Endothelial cell of umbilical vein (primary cell): ENCODE data around the gene GABRR3. TPM values are rescaled to one million over a fixed set of nuclear protein-coding genes. Genes with fewer than 3 reads are reported as not detected.

Experiments used
- BruUV-seq: library from RNA; stranded (reverse); fragments of 400-500 nt; replicated peaks from 2 replicates; lab custom pipeline; 2021; lab: Mats Ljungman, UMichigan
- CTCF ChIA-PET: fragments of 300-600, 350-600 bp; sonication (Branson Sonifier 250); formaldehyde crosslinking; loops from one replicate; lab custom pipeline; 2021; ENCODE audit warnings: antibody characterized with exemption, inconsistent platforms; lab: Charles Lee
- POLR2A ChIA-PET: fragments of 300-600, 350-600 bp; sonication (Branson Sonifier 250); formaldehyde crosslinking; loops from one replicate; lab custom pipeline; 2021; ENCODE audit warnings: antibody characterized with exemption, inconsistent platforms; lab: Charles Lee
- DNase-seq: peaks from one replicate; pipeline ENCODE4 v3.0.0-alpha.2; 2011; ENCODE audit warnings: low read depth, low spot score
- FAIRE-seq: peaks from 2 replicates; lab custom pipeline; 2011; peaks lifted over from hg19 to GRCh38; lab: Jason Lieb, UNC
- H2AFZ ChIP-seq: 2 replicates; pipeline ENCODE4 v1.6.0; 2012; ENCODE audit warnings: low read depth, low read length, control low read depth, inconsistent platforms
- H3K27ac ChIP-seq: 2 replicates; pipeline ENCODE4 v1.5.1; 2011; ENCODE audit warnings: low read depth, mild to moderate bottlenecking, control low read depth, low read length, moderate library complexity; ENCODE audit not compliant: insufficient read depth
- H3K27me3 ChIP-seq, 2 experiments: 2 replicates each; pipeline versions ENCODE4 v1.6.0 to v1.6.1; 2011; ENCODE audit warnings: low read length in 2 of 2, mixed read lengths in 1 of 2; ENCODE audit not compliant: control insufficient read depth in 2 of 2, insufficient read depth in 2 of 2
- H3K36me3 ChIP-seq, 2 experiments: 2 replicates in 1 of 2; 3 replicates in 1 of 2; pipeline ENCODE4 v1.5.1; 2011; ENCODE audit warnings: low read length in 2 of 2, mild to moderate bottlenecking in 1 of 2, moderate library complexity in 1 of 2; ENCODE audit not compliant: control insufficient read depth in 2 of 2, insufficient read depth in 2 of 2; ENCODE audit errors: extremely low read depth in 1 of 2
- H3K4me1 ChIP-seq: 3 replicates; pipeline ENCODE4 v1.5.1; 2011; ENCODE audit warnings: mild to moderate bottlenecking, low read length; ENCODE audit not compliant: control insufficient read depth, insufficient read depth; ENCODE audit errors: extremely low read depth
- H3K4me2 ChIP-seq: 2 replicates; pipeline ENCODE4 v1.6.1; 2011; ENCODE audit warnings: low read length, control low read depth, mixed read lengths; ENCODE audit not compliant: insufficient read depth
- H3K4me3 ChIP-seq, 3 experiments: fragments of 200-600 bp in 1 of 3; sonication (generic), shearing (Covaris generic) in 1 of 3; replicated peaks in 1 of 3; 2 replicates each; pipeline ENCODE4 v1.5.1; 2011 to 2016; ENCODE audit warnings: control low read depth in 3 of 3, low read length in 3 of 3, mild to moderate bottlenecking in 2 of 3, inconsistent platforms in 1 of 3, low read depth in 1 of 3, moderate library complexity in 1 of 3; ENCODE audit not compliant: insufficient read depth in 1 of 3
- H3K79me2 ChIP-seq: 2 replicates; pipeline ENCODE4 v1.6.0; 2012; ENCODE audit warnings: low read length, inconsistent platforms; ENCODE audit not compliant: control insufficient read depth, insufficient read depth
- H3K9ac ChIP-seq: replicated peaks from 2 replicates; pipeline ENCODE3; 2011; ENCODE audit warnings: low read length, control low read depth; ENCODE audit not compliant: insufficient read depth; ENCODE audit errors: extremely low read depth
- H3K9me1 ChIP-seq: replicated peaks from 3 replicates; pipeline ENCODE4 v1.6.0; 2011; ENCODE audit warnings: mild to moderate bottlenecking, low read length; ENCODE audit not compliant: control insufficient read depth, insufficient read depth; ENCODE audit errors: extremely low read depth
- H3K9me3 ChIP-seq: replicated peaks from 2 replicates; pipeline ENCODE4 v1.5.1; 2012; ENCODE audit warnings: low read length, inconsistent platforms; ENCODE audit not compliant: control insufficient read depth, insufficient read depth
- H4K20me1 ChIP-seq: replicated peaks from 2 replicates; pipeline ENCODE3; 2011; ENCODE audit warnings: mild to moderate bottlenecking, low read length; ENCODE audit not compliant: control insufficient read depth, insufficient read depth; ENCODE audit errors: extremely low read depth
- EZH2 ChIP-seq: IDR thresholded peaks from 2 replicates; pipeline ENCODE4 v1.6.1; 2012; ENCODE audit warnings: borderline replicate concordance, low read depth, mild to moderate bottlenecking, moderate library complexity, low read length, inconsistent platforms; ENCODE audit not compliant: severe bottlenecking
- FOS ChIP-seq: IDR thresholded peaks from 2 replicates; pipeline ENCODE4 v1.6.1; 2011; ENCODE audit warnings: mild to moderate bottlenecking, low read length, moderate library complexity, borderline replicate concordance; ENCODE audit not compliant: insufficient read depth
- GATA2 ChIP-seq: IDR thresholded peaks from 2 replicates; pipeline ENCODE4 v1.7.0; 2011; ENCODE audit warnings: low read depth, mild to moderate bottlenecking, moderate library complexity, mixed read lengths, low read length; ENCODE audit not compliant: insufficient read length, insufficient read depth
- JUN ChIP-seq: IDR thresholded peaks from 2 replicates; pipeline ENCODE4 v1.6.1; 2011; ENCODE audit warnings: borderline replicate concordance, low read depth; ENCODE audit not compliant: insufficient read length, insufficient read depth
- MAX ChIP-seq: IDR thresholded peaks from 2 replicates; pipeline ENCODE4 v1.6.1; 2011; ENCODE audit not compliant: insufficient read depth, insufficient read length
- POLR2A ChIP-seq: IDR thresholded peaks from 2 replicates; pipeline ENCODE4 v1.6.1; 2012; ENCODE audit warnings: low read depth, mild to moderate bottlenecking, control low read depth, low read length
- POLR2AphosphoS5 ChIP-seq: IDR thresholded peaks from 2 replicates; pipeline ENCODE4 v1.6.1; 2012; ENCODE audit warnings: low read depth, mild to moderate bottlenecking, control low read depth, low read length, moderate library complexity; ENCODE audit not compliant: insufficient read depth
- dilution Hi-C: fragments of 300-500 bp; cut with MboI; formaldehyde crosslinking; loops from one replicate; pipeline ENCODE4 v1.15.0; 2019; ENCODE audit warnings: low sequenced_read_pairs; ENCODE audit not compliant: extremely low pct_ligation_motif_present
- intact Hi-C: fragments of 100-400 bp; cut with micrococcal nuclease; formaldehyde crosslinking; loops from one replicate; pipeline ENCODE4 v1.10.0; 2022
- polyA plus RNA-seq, 4 experiments: library from polyadenylated mRNA; depleted of rRNA in 3 of 4; stranded (reverse) in 3 of 4; unstranded in 1 of 4; fragments of >200 nt; gene quantifications; 2 replicates each; pipeline versions ENCODE4 v1.2.1 to v1.2.3, GENCODE V29; 2011 to 2012; ENCODE audit warnings: missing spikeins in 1 of 4
- total RNA-seq: library from RNA; stranded (reverse); gene quantifications from 2 replicates; pipeline ENCODE4 v1.2.3, GENCODE V29; 2021

Gene GABRR3
- total and polyA plus RNA-seq, 2 donors (not counting 3 experiments of a cell fraction or from before 2014, with no cell fraction given), result not detected

GRCh38 chr3:98032265-98032664, 2.9 kb downstream of the GABRR3 start:
- intact Hi-C loops (no loop called here), dilution Hi-C loops (no loop called here)
- H3K79me2 ChIP-seq, result no peaks in the 10 kb centered on the region
- no peak overlapping the region for H3K4me2 ChIP-seq
- no TSS peak for BruUV-seq
- H2AFZ ChIP-seq, result no peak overlapping the region
- no peak for TF ChIP-seq EZH2
- TF ChIP-seq POLR2A, result no peak
- TF ChIP-seq FOS, result no peak
- no peak for TF ChIP-seq POLR2AphosphoS5
- no peak for TF ChIP-seq GATA2
- TF ChIP-seq JUN, result no peak
- H3K4me3 ChIP-seq, result no peak overlapping the region
- DNase-seq (no peak), FAIRE-seq (no peak)
- no peaks in the 10 kb centered on the region for H3K4me1 ChIP-seq
- no peaks in the 10 kb centered on the region for H4K20me1 ChIP-seq
- peaks cover 10 to 21% of the 10 kb centered on the region in 2 experiments for H3K27me3 ChIP-seq
- H3K9ac ChIP-seq, result no peak overlapping the region
- CTCF ChIA-PET, result interaction anchor here (1.6 kb wide), 1 partner anchor 9 kb away, joined by 5 read pairs; no protein-coding TSS in a partner anchor
- no peak overlapping the region for H3K27ac ChIP-seq
- H3K36me3 ChIP-seq, result no peaks in the 10 kb centered on the region
- H3K9me3 ChIP-seq, result no peaks in the 10 kb centered on the region
- no peaks in the 10 kb centered on the region for H3K9me1 ChIP-seq
- POLR2A ChIA-PET, result no interaction called here

GRCh38 chr3:98029083-98029482, 6.0 kb downstream of the GABRR3 start:
- Histone ChIP-seq H3K79me2 (no peaks in the 10 kb centered on the region), H3K27ac (no peak overlapping the region), H3K4me3 (no peak overlapping the region), H3K9me1 (no peaks in the 10 kb centered on the region), H2AFZ (no peak overlapping the region), H3K27me3 (peaks cover 5 to 14% of the 10 kb centered on the region in 2 experiments), H3K4me1 (no peaks in the 10 kb centered on the region), H3K9me3 (no peaks in the 10 kb centered on the region), H3K9ac (no peak overlapping the region), H4K20me1 (no peaks in the 10 kb centered on the region), H3K4me2 (no peak overlapping the region), H3K36me3 (no peaks in the 10 kb centered on the region)
- POLR2A ChIA-PET, result no interaction called here
- CTCF ChIA-PET, result no interaction called here
- peak; percentile 4 for FAIRE-seq
- BruUV-seq, result no TSS peak
- intact Hi-C loops, result no loop called here
- TF ChIP-seq FOS (no peak), MAX (no peak), POLR2A (no peak)
- DNase-seq, result no peak
- dilution Hi-C loops, result no loop called here
